Measurements from ENCODE around the gene AEBP1. TPM values are rescaled to one million over a fixed set of nuclear protein-coding genes. Genes with fewer than 3 reads are reported as not detected.

Gene AEBP1
- total RNA-seq, 1 donor from 2014 or later: 35.4 TPM

GRCh38 chr7:44116789-44117666, 12.9 kb downstream of the AEBP1 start:
- H3K27me3 Mint-ChIP-seq (ENCODE audit: unreplicated experiment): peaks cover 15% of the 10 kb centered on the region
- TF ChIP-seq CTCF (IDR thresholded peaks at IDR 0.05; ENCODE audit: partially characterized antibody, unreplicated experiment): no peak
- H3K4me3 Mint-ChIP-seq (ENCODE audit: unreplicated experiment): no peak overlapping the region
- H3K9me3 Mint-ChIP-seq (ENCODE audit: unreplicated experiment): peaks cover 6% of the 10 kb centered on the region
- H3K4me1 Mint-ChIP-seq (ENCODE audit: low read depth, unreplicated experiment): peaks cover 7% of the 10 kb centered on the region
- no peak overlapping the region for H3K27ac Mint-ChIP-seq (ENCODE audit: unreplicated experiment)
- no peaks in the 10 kb centered on the region for H3K36me3 Mint-ChIP-seq (ENCODE audit: unreplicated experiment)
- no peak for DNase-seq

- Mint-ChIP-seq H3K4me3 (ENCODE audit: unreplicated experiment) (no peak overlapping the region), H3K36me3 (ENCODE audit: unreplicated experiment) (no peaks in the 10 kb centered on the region), H3K27me3 (ENCODE audit: unreplicated experiment) (peaks cover 14% of the 10 kb centered on the region), H3K9me3 (ENCODE audit: unreplicated experiment) (peaks cover 8% of the 10 kb centered on the region), H3K27ac (ENCODE audit: unreplicated experiment) (no peak overlapping the region), H3K4me1 (ENCODE audit: low read depth, unreplicated experiment) (peaks cover 12% of the 10 kb centered on the region)
- no peak for DNase-seq
- no peak for TF ChIP-seq CTCF (IDR thresholded peaks at IDR 0.05; ENCODE audit: partially characterized antibody, unreplicated experiment)
Measured at GRCh38 chr7:44117801-44118429, 13.8 kb downstream of the AEBP1 start.

GRCh38 chr7:44119829-44120380, 15.8 kb downstream of the AEBP1 start:
- H3K36me3 Mint-ChIP-seq (ENCODE audit: unreplicated experiment): no peaks in the 10 kb centered on the region
- H3K4me3 Mint-ChIP-seq (ENCODE audit: unreplicated experiment): no peak overlapping the region
- H3K27ac Mint-ChIP-seq (ENCODE audit: unreplicated experiment): no peak overlapping the region
- peaks cover 10% of the 10 kb centered on the region for H3K4me1 Mint-ChIP-seq (ENCODE audit: low read depth, unreplicated experiment)
- H3K9me3 Mint-ChIP-seq (ENCODE audit: unreplicated experiment): peaks cover 10% of the 10 kb centered on the region
- no peak for TF ChIP-seq CTCF (IDR thresholded peaks at IDR 0.05; ENCODE audit: partially characterized antibody, unreplicated experiment)
- DNase-seq: no peak
- peaks cover 8% of the 10 kb centered on the region for H3K27me3 Mint-ChIP-seq (ENCODE audit: unreplicated experiment)

GRCh38 chr7:44120395-44120794, 16.2 kb downstream of the AEBP1 start:
- H3K27me3 Mint-ChIP-seq (ENCODE audit: unreplicated experiment): peaks cover 5% of the 10 kb centered on the region
- peaks cover 13% of the 10 kb centered on the region for H3K9me3 Mint-ChIP-seq (ENCODE audit: unreplicated experiment)
- no peaks in the 10 kb centered on the region for H3K36me3 Mint-ChIP-seq (ENCODE audit: unreplicated experiment)
- no peak overlapping the region for H3K27ac Mint-ChIP-seq (ENCODE audit: unreplicated experiment)
- no peak for TF ChIP-seq CTCF (IDR thresholded peaks at IDR 0.05; ENCODE audit: partially characterized antibody, unreplicated experiment)
- peaks cover 10% of the 10 kb centered on the region for H3K4me1 Mint-ChIP-seq (ENCODE audit: low read depth, unreplicated experiment)
- no peak overlapping the region for H3K4me3 Mint-ChIP-seq (ENCODE audit: unreplicated experiment)
- DNase-seq: no peak

All from glutamatergic neuron (in vitro differentiated cells).